ENCODE measurements around the gene F8. TPM values are rescaled to one million over a fixed set of nuclear protein-coding genes. Genes with fewer than 3 reads are reported as not detected.

The F8 gene
- total RNA-seq, 1 experiment from 2014 or later, result 2.6 TPM

DNA sequence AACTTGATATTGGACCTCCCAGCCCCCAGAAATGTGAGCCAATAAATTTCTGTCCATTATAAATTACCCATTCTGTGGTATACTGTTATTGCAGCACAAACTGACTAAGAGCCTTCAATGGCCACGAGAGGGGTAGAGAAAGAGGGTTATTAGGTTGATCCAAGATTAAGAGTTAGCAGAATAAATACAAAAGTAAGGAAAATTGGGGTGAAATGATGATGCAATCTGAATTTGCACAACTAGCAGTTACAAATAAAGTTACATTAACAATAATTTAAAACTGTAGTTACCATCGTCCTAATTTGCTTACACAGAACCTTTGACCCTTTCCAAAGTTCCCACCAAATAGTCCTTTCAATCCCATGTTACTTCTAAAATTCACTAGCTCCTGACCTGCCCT is 54.2 kb downstream of the F8 start:
- no peak for TF ChIP-seq EZH2 (IDR thresholded peaks at IDR 0.05)
- TF ChIP-seq ZNF274 (IDR thresholded peaks at IDR 0.05; ENCODE audit: low read depth, low read length), result no peak
- no peak for TF ChIP-seq TCF7L2 (IDR thresholded peaks at IDR 0.05; ENCODE audit: borderline replicate concordance, extremely low read depth, insufficient read depth, insufficient read length)
- no peak for TF ChIP-seq SP1 (IDR thresholded peaks at IDR 0.05; ENCODE audit: low read depth)
- no peak for TF ChIP-seq SRF (IDR thresholded peaks at IDR 0.05; ENCODE audit: low read depth)
- TF ChIP-seq ZFX (IDR thresholded peaks at IDR 0.05), result no peak
- TF ChIP-seq, protein P1, sequence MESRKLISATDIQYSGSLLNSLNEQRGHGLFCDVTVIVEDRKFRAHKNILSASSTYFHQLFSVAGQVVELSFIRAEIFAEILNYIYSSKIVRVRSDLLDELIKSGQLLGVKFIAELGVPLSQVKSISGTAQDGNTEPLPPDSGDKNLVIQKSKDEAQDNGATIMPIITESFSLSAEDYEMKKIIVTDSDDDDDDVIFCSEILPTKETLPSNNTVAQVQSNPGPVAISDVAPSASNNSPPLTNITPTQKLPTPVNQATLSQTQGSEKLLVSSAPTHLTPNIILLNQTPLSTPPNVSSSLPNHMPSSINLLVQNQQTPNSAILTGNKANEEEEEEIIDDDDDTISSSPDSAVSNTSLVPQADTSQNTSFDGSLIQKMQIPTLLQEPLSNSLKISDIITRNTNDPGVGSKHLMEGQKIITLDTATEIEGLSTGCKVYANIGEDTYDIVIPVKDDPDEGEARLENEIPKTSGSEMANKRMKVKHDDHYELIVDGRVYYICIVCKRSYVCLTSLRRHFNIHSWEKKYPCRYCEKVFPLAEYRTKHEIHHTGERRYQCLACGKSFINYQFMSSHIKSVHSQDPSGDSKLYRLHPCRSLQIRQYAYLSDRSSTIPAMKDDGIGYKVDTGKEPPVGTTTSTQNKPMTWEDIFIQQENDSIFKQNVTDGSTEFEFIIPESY (IDR thresholded peaks at IDR 0.05; ENCODE audit: extremely low read depth, insufficient replicate concordance, low read length), result no peak
- TF ChIP-seq JUND (IDR thresholded peaks at IDR 0.05), result no peak
- no peak for TF ChIP-seq SIN3A (IDR thresholded peaks at IDR 0.05; ENCODE audit: low read depth)
- TF ChIP-seq REST (IDR thresholded peaks at IDR 0.05; ENCODE audit: low read depth), result no peak
- TF ChIP-seq EZH2phosphoT487 (IDR thresholded peaks at IDR 0.05; ENCODE audit: borderline replicate concordance), result no peak
- TF ChIP-seq POLR2AphosphoS5 (IDR thresholded peaks at IDR 0.05; ENCODE audit: low read depth, low read length), result no peak
- Histone ChIP-seq H3K27ac (ENCODE audit: low read depth, low read length) (no peak overlapping the region), H3K4me3 (replicated peaks in 1 of 2; ENCODE audit: low read depth in 1 of 2, low read length in 2 of 2) (no peak overlapping the region), H3K4me1 (ENCODE audit: control insufficient read depth in 1 of 2, insufficient read depth in 2 of 2, low read length in 2 of 2) (peaks cover 0 to 11% of the 10 kb centered on the region in 2 experiments; a peak in 2 of 4 replicates), H3K36me3 (ENCODE audit: control insufficient read depth in 1 of 2, insufficient read depth in 2 of 2, low read length in 2 of 2) (no peaks in the 10 kb centered on the region), H3K79me2 (ENCODE audit: insufficient read depth, low read length) (no peaks in the 10 kb centered on the region), H3K4me2 (ENCODE audit: low read length) (no peak overlapping the region), H2AFZ (ENCODE audit: low read depth, low read length, poor library complexity, severe bottlenecking) (no peak overlapping the region), H3K9me3 (ENCODE audit: control insufficient read depth in 1 of 2, insufficient read depth in 1 of 2, low read depth in 1 of 2, low read length in 2 of 2) (no peaks in the 10 kb centered on the region), H3K27me3 (ENCODE audit: insufficient read depth, low read length) (no peaks in the 10 kb centered on the region), H3K9ac (ENCODE audit: low read length) (no peak overlapping the region), H4K20me1 (ENCODE audit: insufficient read depth) (no peaks in the 10 kb centered on the region), H3K9me2 (ENCODE audit: insufficient read depth) (no peaks in the 10 kb centered on the region)
- ATAC-seq, result no peak
- intact Hi-C loops (cut with micrococcal nuclease), result no loop called here
- CTCF ChIA-PET, result no interaction called here
- no peak for DNase-seq (ENCODE audit: low read depth, low spot score)
- POLR2A ChIA-PET, result no interaction called here
- RAD21 ChIA-PET (ENCODE audit: low non-redundant PET in 1 of 2, low total read pairs in 2 of 2, uncharacterized antibody in 2 of 2, unreplicated experiment in 2 of 2), result no interaction called here
- BruUV-seq (replicated peaks), result no TSS peak
